ENCODE results near the gene CAMK2N1. TPM values are rescaled to one million over a fixed set of nuclear protein-coding genes. Genes with fewer than 3 reads are reported as not detected.

The CAMK2N1 gene
- total and polyA plus RNA-seq, 8 donors = 17.9 to 91.0 (median 61.8) TPM

DNA sequence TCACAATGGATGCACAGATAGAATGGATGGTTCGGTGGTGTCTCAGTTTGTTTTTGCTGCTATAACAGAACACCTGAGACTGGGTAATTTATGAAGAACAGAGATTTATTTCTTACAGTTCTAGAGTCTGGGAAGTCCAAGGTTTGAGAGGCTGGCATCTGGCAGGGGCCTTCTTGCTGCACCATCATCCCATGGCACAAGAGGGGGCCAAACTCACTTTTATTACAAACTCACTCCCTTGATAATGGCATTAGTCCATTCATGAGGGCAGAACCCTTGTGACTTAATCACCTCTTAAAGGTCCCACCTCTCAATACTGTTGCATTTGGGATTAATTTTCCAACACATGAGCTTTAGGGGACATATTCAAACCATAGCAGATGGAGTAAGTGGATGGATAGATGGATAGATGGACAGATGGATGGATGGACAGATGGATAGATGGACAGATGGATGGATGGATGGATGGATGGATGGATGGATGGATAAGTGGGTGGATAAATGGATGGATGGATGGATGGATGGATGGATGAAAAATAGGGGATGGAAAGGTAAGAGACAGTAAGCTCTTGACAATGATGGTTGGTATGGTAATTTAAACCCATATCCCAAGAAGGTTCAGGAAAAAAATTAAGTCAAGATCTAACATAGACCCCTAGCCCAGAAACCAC lies 16.5 kb downstream of the CAMK2N1 start:
- no peak for ATAC-seq
- H3K4me3 ChIP-seq = no peak overlapping the region
- H3K36me3 ChIP-seq = no peaks in the 10 kb centered on the region
- no peaks in the 10 kb centered on the region for H3K4me1 ChIP-seq
- no peak for DNase-seq
- no peaks in the 10 kb centered on the region for H3K9me3 ChIP-seq
- H3K27me3 ChIP-seq = peaks cover 0 to 76% of the 10 kb centered on the region in 2 donors
- no peak overlapping the region for H3K27ac ChIP-seq
- TF ChIP-seq, protein P1, sequence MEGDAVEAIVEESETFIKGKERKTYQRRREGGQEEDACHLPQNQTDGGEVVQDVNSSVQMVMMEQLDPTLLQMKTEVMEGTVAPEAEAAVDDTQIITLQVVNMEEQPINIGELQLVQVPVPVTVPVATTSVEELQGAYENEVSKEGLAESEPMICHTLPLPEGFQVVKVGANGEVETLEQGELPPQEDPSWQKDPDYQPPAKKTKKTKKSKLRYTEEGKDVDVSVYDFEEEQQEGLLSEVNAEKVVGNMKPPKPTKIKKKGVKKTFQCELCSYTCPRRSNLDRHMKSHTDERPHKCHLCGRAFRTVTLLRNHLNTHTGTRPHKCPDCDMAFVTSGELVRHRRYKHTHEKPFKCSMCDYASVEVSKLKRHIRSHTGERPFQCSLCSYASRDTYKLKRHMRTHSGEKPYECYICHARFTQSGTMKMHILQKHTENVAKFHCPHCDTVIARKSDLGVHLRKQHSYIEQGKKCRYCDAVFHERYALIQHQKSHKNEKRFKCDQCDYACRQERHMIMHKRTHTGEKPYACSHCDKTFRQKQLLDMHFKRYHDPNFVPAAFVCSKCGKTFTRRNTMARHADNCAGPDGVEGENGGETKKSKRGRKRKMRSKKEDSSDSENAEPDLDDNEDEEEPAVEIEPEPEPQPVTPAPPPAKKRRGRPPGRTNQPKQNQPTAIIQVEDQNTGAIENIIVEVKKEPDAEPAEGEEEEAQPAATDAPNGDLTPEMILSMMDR (IDR thresholded peaks at IDR 0.05) = no peak
- intact Hi-C loops (cut with DNase I) = no loop called here

DNA sequence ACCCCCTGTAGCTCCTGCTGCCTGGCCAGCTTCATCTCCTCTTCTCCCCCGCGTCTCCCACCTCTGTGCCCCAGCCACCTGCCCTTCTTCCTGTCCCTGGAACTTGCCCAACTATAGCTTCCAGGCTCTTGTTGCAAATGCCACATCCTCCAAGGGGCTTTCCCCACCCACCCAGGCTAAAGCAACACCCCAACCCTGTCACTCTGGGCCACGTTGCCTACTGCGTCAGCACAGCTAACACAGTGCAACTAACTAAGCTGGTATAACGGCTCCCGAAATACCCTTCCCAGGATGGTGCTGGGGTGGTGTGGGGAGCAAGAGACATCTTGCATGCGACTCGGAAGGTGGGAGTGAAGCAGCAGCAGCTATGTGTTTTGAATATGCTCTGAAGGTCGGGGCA lies 19.7 kb downstream of the CAMK2N1 start:
- H3K9me3 ChIP-seq = no peaks in the 10 kb centered on the region
- no peak overlapping the region for H3K4me3 ChIP-seq
- H3K27ac ChIP-seq = no peak overlapping the region
- DNase-seq = no peak
- no peaks in the 10 kb centered on the region for H3K36me3 ChIP-seq
- no peak for ATAC-seq
- peaks cover 0 to 58% of the 10 kb centered on the region in 2 donors for H3K27me3 ChIP-seq
- no peaks in the 10 kb centered on the region for H3K4me1 ChIP-seq
- TF ChIP-seq, protein P1 (IDR thresholded peaks at IDR 0.05) = no peak
- intact Hi-C loops (cut with DNase I) = no loop called here

DNA sequence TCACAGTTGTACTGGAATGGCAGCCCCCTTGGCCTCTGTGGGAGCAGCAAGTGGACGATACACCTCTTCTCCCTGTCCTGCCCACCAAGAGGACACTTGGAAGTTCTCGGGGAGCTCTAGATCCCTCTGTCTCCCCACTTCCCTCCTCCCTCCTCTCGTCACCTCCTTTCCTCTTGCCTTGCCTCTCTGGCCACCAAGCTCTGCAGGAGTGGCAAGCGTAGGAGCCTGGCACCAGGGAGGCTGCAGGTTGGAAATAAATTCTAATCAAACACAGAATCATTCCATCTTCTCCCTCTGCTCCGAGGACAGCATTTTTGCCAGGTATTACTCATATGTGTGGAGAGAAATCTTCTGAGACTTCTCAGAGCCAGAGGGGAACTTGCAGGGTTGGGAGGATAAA lies 20.8 kb downstream of the CAMK2N1 start:
- H3K9me3 ChIP-seq = no peaks in the 10 kb centered on the region
- DNase-seq (no peak), ATAC-seq (no peak)
- H3K4me1 ChIP-seq = no peaks in the 10 kb centered on the region
- intact Hi-C loops (cut with DNase I) = no loop called here
- H3K27ac ChIP-seq = no peak overlapping the region
- TF ChIP-seq, protein P1 (IDR thresholded peaks at IDR 0.05) = no peak
- H3K36me3 ChIP-seq = no peaks in the 10 kb centered on the region
- H3K4me3 ChIP-seq = no peak overlapping the region
- H3K27me3 ChIP-seq = peaks cover 0 to 53% of the 10 kb centered on the region in 2 donors

DNA sequence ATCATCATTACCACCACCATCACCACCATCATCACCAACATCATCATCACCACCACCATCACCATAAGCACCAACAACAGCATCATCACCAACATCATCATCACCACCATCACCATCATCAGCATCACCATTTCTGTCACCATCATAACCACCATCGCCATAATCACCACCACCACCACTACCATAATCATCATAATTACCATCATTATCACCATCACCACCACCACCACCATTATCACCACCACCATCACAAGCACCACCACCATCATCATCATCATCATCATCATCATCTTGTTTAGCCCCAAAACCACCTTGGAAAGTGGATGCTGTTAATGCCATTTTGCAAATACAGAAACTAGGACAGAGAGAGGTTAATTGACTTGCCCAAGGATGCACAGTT lies 22.5 kb downstream of the CAMK2N1 start:
- ATAC-seq = no peak
- H3K27me3 ChIP-seq = peaks cover 0 to 56% of the 10 kb centered on the region in 2 donors
- no peak overlapping the region for H3K27ac ChIP-seq

DNA sequence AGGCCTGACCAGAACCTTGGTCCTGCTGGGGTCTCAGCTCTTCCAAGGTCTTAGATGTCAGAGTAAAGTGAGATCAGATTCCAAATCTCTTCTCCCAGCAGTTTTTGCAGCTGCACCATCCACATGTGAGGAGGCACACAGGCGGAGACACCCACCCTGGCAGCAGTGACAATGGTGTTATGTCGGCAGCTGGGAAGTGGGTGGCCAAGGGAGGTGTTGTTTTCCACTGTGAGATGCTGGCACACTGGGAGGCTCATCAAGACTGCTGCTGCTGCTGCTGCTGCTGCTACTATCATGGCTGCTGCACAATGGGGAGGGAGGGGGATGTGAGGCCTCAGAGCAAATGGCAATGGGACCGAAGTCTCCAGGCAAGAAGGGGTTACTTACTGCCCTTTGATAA lies 23.6 kb downstream of the CAMK2N1 start:
- no peak overlapping the region for H3K4me3 ChIP-seq
- intact Hi-C loops (cut with DNase I) = no loop called here
- no peaks in the 10 kb centered on the region for H3K4me1 ChIP-seq
- DNase-seq = no peak
- no peaks in the 10 kb centered on the region for H3K9me3 ChIP-seq
- TF ChIP-seq, protein P1 (IDR thresholded peaks at IDR 0.05) = no peak
- H3K27me3 ChIP-seq = peaks cover 0 to 45% of the 10 kb centered on the region in 2 donors
- H3K27ac ChIP-seq = no peak overlapping the region
- no peaks in the 10 kb centered on the region for H3K36me3 ChIP-seq
- ATAC-seq = no peak

More for the DNA sequence above, 22.5 kb downstream of the CAMK2N1 start:
- TF ChIP-seq, protein P1 (IDR thresholded peaks at IDR 0.05) = no peak
- intact Hi-C loops (cut with DNase I) = no loop called here
- Histone ChIP-seq H3K36me3 (no peaks in the 10 kb centered on the region), H3K4me1 (no peaks in the 10 kb centered on the region), H3K4me3 (no peak overlapping the region), H3K9me3 (no peaks in the 10 kb centered on the region)
- DNase-seq = no peak
